Stimulated activated CD4-positive, alpha-beta T cell treated with anti-CD3 and anti-CD28 coated beads, Interleukin-1b, Interleukin-23, amount 100 ng/mL, for 48 hours (primary cell): ENCODE measurements around the gene KCNE3.
"Not testable (repeated sequence)": the region's sequence is repeated elsewhere in the genome, so short reads cannot be mapped to it uniquely, and the experiment has no call there.

Source experiments
- DNase-seq: peaks from one replicate; pipeline ENCODE4 v3.0.0-alpha.2; 2020

Gene KCNE3

GRCh38 chr11:74438681-74439080, 28.7 kb downstream of the KCNE3 start:
- no peak for DNase-seq

DNA sequence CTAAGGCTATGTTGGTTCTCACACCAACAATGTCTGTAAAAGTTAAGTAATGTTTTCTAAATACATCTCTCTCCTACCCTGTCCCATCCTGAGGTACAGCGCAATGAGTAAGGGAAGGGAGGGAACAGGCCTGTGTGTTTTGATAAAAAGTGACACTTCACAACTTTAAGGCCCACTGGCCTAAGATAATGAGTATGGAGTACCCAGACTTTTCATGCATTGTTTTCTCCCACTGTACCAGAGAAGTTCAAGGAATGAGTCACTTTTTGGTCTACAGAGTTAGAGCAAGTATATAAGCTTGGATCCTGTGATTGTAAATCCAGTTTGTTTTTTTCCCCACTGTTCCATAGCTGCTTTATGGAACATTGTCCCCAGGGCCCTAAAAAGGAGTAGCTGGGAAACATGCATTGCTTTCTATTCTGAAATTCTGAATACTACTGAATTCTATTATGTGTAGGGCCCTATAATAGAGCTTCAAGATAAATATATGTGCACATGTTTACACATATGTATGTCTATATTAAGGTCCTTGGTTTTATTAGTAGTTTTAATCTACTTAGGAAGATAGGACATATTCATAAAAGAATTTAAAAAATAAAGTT, 29.8 kb downstream of the KCNE3 start:
- no peak for DNase-seq

DNA sequence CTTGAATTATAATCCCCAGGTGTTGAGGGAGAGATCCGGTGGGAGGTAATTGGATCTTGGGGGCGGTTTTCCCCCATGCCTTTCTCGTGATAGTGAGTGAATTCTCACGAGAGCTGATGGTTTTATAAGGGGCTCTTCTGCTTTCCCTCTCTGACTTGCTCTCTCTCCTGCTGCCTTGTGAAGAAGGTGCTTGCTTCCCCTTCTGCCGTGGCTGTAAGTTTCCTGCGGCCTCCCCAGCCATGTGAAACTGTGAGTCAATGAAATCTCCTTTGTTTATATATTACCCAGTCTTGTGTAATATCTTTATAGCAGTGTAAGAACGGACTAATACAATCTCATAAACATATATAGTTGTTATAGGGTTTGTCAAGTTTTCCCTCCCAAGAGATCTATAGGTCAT, 32.8 kb downstream of the KCNE3 start:
- DNase-seq: no peak

- DNase-seq: no peak
These were observed 38.1 kb downstream of the KCNE3 start for GRCh38 chr11:74429205-74429604.

DNA sequence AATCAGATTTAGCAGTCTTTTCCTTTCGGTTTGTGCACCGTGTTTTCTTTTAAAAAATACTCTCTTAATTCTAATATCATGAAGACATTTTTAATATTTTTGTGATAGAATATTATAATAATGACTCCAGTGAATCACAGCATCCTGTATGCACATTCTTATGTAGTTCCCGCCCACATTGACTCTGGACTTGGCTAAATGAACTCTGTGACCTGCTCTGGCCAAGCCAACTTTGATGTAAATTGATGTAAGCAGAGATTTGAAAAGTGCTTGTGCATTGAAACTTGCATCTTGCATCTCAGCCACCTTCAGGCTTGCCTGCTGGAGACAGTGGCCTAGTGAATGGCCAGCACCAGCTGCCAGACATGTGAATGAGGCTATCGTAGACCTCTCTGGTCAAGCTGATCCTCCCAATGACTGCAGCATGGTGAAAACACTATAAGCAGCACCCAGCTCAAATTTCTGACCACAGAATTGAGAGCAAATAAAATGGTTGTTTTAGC, 39.9 kb downstream of the KCNE3 start:
- DNase-seq: no peak

DNA sequence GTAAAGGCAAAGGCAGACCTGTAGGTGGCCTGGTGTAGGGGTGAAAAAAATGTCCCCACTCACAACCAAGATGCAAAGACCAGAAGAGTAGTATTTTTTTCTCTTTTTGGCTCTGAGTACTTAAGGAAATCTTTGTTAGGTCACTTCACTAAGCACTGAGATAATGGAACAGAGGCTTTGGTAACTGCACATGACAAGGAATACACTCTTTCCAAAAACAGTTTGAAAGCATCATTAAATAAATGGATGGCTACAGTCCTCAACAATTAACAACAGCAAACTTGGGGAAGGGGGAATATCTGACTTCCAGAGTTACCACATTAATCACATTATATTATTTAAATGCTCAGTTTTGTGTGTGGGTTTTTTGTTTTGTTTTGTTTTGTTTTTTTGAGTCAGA, 42.2 kb downstream of the KCNE3 start:
- no peak for DNase-seq

DNA sequence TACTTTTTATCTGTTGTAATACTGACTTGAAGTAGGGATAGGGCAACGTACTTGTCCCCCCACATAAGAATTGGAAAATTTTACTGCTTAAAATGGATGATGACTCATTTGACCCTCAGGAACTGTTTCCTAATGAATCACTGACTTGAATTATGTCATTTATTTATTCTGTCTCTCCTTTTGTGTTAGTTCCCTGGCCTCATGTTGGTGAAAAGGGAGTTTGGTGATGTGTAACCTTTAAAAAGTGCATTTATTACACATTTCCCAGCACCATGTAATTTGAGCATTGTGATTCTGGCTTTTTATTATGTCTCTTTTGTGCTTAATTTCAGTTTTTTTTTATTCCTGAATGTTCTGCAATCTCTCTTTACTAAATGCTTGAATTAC, 48.8 kb downstream of the KCNE3 start:
- DNase-seq: no peak

DNA sequence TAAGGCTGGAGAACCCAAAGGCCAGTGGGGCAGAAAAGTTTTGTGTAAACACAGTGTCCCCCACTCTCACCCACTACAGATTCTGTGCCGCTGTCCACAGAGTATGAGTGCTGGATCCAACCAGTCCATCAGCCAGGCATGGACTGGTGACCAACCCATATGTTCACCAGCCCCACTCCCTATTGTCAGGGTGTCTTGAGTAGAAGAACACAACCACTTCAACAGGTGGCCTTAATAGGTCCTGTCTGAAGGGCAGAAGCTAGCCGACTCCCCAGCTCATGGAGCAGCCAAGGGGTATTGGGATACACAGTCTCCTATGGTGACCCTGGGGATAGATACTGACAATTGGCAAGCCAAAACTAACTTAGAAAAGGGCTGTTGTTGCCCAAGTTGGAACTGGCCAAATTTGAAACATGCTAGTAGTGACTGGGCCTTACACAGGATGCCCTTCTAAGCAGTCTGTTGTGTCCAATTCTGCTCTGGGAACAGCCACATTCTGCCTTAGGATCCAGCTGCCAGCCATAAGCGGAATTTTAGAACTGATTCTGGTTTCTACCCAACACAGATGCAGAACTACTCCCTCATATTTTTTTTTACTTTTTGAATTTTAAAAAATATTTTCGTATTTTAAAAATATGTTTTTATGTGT, 49.4 kb downstream of the KCNE3 start:
- no peak for DNase-seq

DNA sequence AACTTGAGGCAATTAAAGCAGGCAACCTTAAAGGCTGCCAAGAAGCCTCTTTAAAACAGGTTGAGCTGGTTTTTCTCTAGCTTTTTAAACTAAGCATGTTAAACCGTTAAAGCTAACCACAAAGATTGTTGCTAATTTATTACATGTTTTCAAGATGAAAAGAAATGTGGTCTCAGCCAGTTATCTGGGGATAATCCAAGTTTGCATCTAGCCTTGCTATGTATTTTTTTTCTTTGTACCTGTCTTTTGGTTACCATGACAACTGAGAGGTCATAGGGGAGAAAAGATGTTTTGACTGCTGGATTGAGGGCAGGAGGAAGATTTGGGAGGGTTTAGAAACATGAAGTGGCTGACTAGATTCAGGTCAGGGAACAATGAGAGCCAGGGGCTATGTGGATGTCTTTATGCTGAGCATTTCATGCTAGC, 50.0 kb downstream of the KCNE3 start:
- no peak for DNase-seq

GRCh38 chr11:74416974-74417373, 50.4 kb downstream of the KCNE3 start:
- DNase-seq: not testable (repeated sequence)

- no peak for DNase-seq
These were observed 54.5 kb downstream of the KCNE3 start for GRCh38 chr11:74412733-74413359.

- no peak for DNase-seq
These were observed 55.0 kb downstream of the KCNE3 start for GRCh38 chr11:74412321-74412720.

GRCh38 chr11:74409633-74410032, 57.7 kb downstream of the KCNE3 start:
- no peak for DNase-seq
